Neural progenitor cell (in vitro differentiated cells): ENCODE data around the gene WDR81. TPM values are rescaled to one million over a fixed set of nuclear protein-coding genes. Genes with fewer than 3 reads are reported as not detected.

ENCODE experiments used
- DNase-seq: peaks from one replicate; pipeline ENCODE4 v3.0.0-alpha.2; 2016; ENCODE audit warnings: low spot score
- H2AFZ ChIP-seq: fragments of 200-600 bp; sonication (generic); replicated peaks from 2 replicates; pipeline ENCODE4 v1.6.1; 2016; ENCODE audit warnings: antibody characterized with exemption
- H3F3A ChIP-seq: fragments of 200-600 bp; sonication (generic); 2 replicates; pipeline ENCODE4 v1.6.1; 2016; ENCODE audit warnings: antibody characterized with exemption, low read depth
- H3K27ac ChIP-seq: fragments of 200-600 bp; sonication (generic); 2 replicates; pipeline ENCODE4 v1.5.1; 2016; ENCODE audit warnings: mild to moderate bottlenecking
- H3K27me3 ChIP-seq: fragments of 200-600 bp; sonication (generic); 2 replicates; pipeline ENCODE4 v1.6.1; 2016; ENCODE audit warnings: mild to moderate bottlenecking, moderate library complexity
- H3K36me3 ChIP-seq: fragments of 200-600 bp; sonication (generic); 2 replicates; pipeline ENCODE4 v1.5.1; 2016
- H3K4me1 ChIP-seq: fragments of 200-600 bp; sonication (generic); 2 replicates; pipeline ENCODE4 v1.6.1; 2016; ENCODE audit warnings: mixed run types
- H3K4me2 ChIP-seq: fragments of 200-600 bp; sonication (generic); 2 replicates; pipeline ENCODE4 v1.6.1; 2016
- H3K4me3 ChIP-seq: fragments of 200-600 bp; sonication (generic); 2 replicates; pipeline ENCODE4 v1.5.1; 2016
- H3K79me2 ChIP-seq: fragments of 200-600 bp; sonication (generic); 2 replicates; pipeline ENCODE4 v1.6.1; 2016; ENCODE audit warnings: low read depth
- H3K9ac ChIP-seq: fragments of 200-600 bp; sonication (generic); 2 replicates; pipeline ENCODE4 v1.6.1; 2016
- H3K9me3 ChIP-seq: fragments of 200-600 bp; sonication (generic); 2 replicates; pipeline ENCODE4 v1.5.1; 2016; ENCODE audit warnings: low read depth
- H4K20me1 ChIP-seq: fragments of 200-600 bp; sonication (generic); 2 replicates; pipeline ENCODE4 v1.6.1; 2016; ENCODE audit warnings: low read depth
- H3K27ac Mint-ChIP-seq: 3 replicates; pipeline ENCODE4 v1.8.0; 2021; ENCODE audit warnings: mixed read lengths
- H3K27me3 Mint-ChIP-seq: 2 replicates; pipeline ENCODE4 v1.8.0; 2022; ENCODE audit warnings: low read depth, mild to moderate bottlenecking, inconsistent platforms, moderate library complexity, mixed read lengths; ENCODE audit not compliant: insufficient read depth
- H3K36me3 Mint-ChIP-seq: 3 replicates; pipeline ENCODE4 v1.8.0; 2021; ENCODE audit warnings: mixed read lengths
- H3K4me1 Mint-ChIP-seq: 3 replicates; pipeline ENCODE4 v1.8.0; 2021; ENCODE audit warnings: mixed read lengths
- H3K4me3 Mint-ChIP-seq: 3 replicates; pipeline ENCODE4 v1.8.0; 2021; ENCODE audit warnings: mild to moderate bottlenecking, moderate library complexity, mixed read lengths
- H3K9me3 Mint-ChIP-seq: 3 replicates; pipeline ENCODE4 v1.8.0; 2020; ENCODE audit warnings: mixed read lengths
- EZH2 ChIP-seq: fragments of 200-600 bp; sonication (generic); IDR thresholded peaks from 2 replicates; pipeline ENCODE4 v1.6.1; 2017; ENCODE audit warnings: antibody characterized with exemption, mild to moderate bottlenecking, moderate library complexity
- EZH2phosphoT487 ChIP-seq: fragments of 200-600 bp; sonication (generic); IDR thresholded peaks from 2 replicates; pipeline ENCODE4 v1.6.1; 2017; ENCODE audit warnings: antibody characterized with exemption
- total RNA-seq: library from RNA; depleted of rRNA; stranded (reverse); fragments of >200 nt; gene quantifications from 2 replicates; pipeline ENCODE4 v1.2.3, GENCODE V29; 2015; ENCODE audit warnings: low replicate concordance
- TF ChIP-seq, protein P1 (sequence below): fragments of 200-600 bp; sonication (generic); IDR thresholded peaks from 2 replicates; pipeline ENCODE4 v1.5.1; 2017; ENCODE audit warnings: antibody characterized with exemption, mild to moderate bottlenecking

WDR81 gene
- total RNA-seq, 1 donor from 2014 or later: 1.9 TPM

DNA sequence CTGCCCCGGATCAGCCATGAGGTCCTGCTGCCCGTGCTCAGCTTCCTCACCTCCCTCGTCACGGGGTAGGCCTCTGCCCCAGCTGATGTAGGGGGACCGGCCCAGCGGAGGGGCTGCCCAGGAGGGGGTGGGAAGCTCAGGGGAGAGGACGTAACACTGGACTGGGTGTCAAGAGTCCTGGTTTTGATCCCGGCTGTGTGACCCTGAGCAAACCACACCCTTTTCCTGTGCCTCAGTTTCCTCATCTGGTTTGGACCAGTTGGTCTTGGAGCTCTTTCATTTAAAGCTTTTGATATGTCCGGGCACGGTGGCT lies 6.6 kb downstream of the WDR81 start:
- Histone ChIP-seq H3K4me1 (no peaks in the 10 kb centered on the region), H3K36me3 (no peaks in the 10 kb centered on the region), H3K27ac (no peak overlapping the region), H2AFZ (no peak overlapping the region), H3K9me3 (no peaks in the 10 kb centered on the region), H3K79me2 (no peaks in the 10 kb centered on the region), H3K4me2 (no peak overlapping the region), H3K27me3 (no peaks in the 10 kb centered on the region), H3F3A (no peaks in the 10 kb centered on the region), H3K9ac (no peak overlapping the region), H4K20me1 (no peaks in the 10 kb centered on the region), H3K4me3 (no peak overlapping the region)
- Mint-ChIP-seq H3K27me3 (peaks cover 2% of the 10 kb centered on the region), H3K4me1 (peaks cover 6% of the 10 kb centered on the region), H3K9me3 (no peaks in the 10 kb centered on the region), H3K36me3 (no peaks in the 10 kb centered on the region), H3K4me3 (no peak overlapping the region), H3K27ac (no peak overlapping the region)
- no peak for DNase-seq
- TF ChIP-seq EZH2phosphoT487: no peak
- TF ChIP-seq, protein P1, sequence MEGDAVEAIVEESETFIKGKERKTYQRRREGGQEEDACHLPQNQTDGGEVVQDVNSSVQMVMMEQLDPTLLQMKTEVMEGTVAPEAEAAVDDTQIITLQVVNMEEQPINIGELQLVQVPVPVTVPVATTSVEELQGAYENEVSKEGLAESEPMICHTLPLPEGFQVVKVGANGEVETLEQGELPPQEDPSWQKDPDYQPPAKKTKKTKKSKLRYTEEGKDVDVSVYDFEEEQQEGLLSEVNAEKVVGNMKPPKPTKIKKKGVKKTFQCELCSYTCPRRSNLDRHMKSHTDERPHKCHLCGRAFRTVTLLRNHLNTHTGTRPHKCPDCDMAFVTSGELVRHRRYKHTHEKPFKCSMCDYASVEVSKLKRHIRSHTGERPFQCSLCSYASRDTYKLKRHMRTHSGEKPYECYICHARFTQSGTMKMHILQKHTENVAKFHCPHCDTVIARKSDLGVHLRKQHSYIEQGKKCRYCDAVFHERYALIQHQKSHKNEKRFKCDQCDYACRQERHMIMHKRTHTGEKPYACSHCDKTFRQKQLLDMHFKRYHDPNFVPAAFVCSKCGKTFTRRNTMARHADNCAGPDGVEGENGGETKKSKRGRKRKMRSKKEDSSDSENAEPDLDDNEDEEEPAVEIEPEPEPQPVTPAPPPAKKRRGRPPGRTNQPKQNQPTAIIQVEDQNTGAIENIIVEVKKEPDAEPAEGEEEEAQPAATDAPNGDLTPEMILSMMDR: no peak
- no peak for TF ChIP-seq EZH2

DNA sequence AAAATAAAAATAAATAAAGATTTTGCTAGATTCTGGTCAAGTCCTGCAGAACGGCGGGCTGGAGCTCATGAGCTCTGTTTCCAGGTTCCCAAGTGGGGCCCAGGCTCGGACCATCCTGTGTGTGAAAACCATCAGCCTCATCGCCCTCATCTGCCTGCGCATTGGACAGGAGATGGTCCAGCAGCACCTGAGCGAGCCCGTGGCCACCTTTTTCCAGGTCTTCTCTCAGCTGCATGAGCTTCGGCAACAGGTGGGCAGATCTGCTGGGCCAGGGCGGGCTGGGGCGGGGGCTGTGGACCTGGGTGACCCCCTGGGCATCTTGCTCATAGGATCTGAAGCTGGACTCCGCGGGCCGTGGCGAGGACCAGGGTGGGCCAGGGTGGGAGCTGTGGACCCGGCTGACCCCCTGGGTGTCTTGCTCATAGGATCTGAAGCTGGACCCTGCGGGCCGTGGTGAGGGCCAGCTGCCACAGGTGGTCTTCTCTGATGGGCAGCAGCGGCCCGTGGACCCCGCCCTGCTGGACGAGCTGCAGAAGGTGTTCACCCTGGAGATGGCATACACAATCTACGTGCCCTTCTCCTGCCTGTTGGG lies 7.8 kb downstream of the WDR81 start:
- Histone ChIP-seq H3K4me2 (no peak overlapping the region), H3K36me3 (no peaks in the 10 kb centered on the region), H3K4me3 (no peak overlapping the region), H2AFZ (no peak overlapping the region), H4K20me1 (no peaks in the 10 kb centered on the region), H3K4me1 (no peaks in the 10 kb centered on the region), H3K27ac (no peak overlapping the region), H3K9me3 (no peaks in the 10 kb centered on the region), H3K9ac (no peak overlapping the region), H3K79me2 (no peaks in the 10 kb centered on the region), H3F3A (no peaks in the 10 kb centered on the region), H3K27me3 (no peaks in the 10 kb centered on the region)
- Mint-ChIP-seq H3K9me3 (no peaks in the 10 kb centered on the region), H3K36me3 (peaks cover 3% of the 10 kb centered on the region), H3K4me1 (peaks cover 16% of the 10 kb centered on the region), H3K27ac (no peak overlapping the region), H3K27me3 (peaks cover 2% of the 10 kb centered on the region), H3K4me3 (no peak overlapping the region)
- no peak for DNase-seq
- TF ChIP-seq, protein P1: no peak
- TF ChIP-seq EZH2: no peak
- TF ChIP-seq EZH2phosphoT487: no peak

DNA sequence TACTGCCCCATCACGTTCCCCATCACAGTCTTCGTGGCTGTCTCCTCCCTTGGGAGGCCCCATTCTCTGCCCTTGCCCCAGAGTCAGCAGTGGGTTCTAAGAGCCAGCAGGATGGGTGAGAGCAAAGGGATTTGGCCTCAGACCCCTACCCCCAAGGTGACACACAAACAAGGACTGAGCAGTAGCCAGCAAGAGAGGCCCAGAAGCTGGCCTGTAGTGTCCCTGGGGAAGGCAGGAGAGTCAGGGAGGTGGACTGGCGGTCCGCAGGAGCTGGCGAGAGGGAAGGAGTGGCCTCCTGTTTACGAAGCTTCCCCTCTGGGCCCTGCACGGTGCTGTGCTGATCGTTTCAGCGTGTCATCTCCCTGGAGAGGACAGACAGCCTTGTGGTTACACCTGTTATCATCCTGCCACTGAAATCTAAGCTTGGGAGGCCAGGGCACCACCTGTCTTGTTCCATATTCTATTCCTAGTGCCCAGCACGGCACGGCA lies 8.4 kb downstream of the WDR81 start:
- H3K4me1 Mint-ChIP-seq: peaks cover 16% of the 10 kb centered on the region
- Histone ChIP-seq H3K79me2 (no peaks in the 10 kb centered on the region), H3K9ac (no peak overlapping the region), H3K4me1 (no peaks in the 10 kb centered on the region), H3K9me3 (no peaks in the 10 kb centered on the region), H3K4me2 (no peak overlapping the region), H3K36me3 (no peaks in the 10 kb centered on the region), H3K27me3 (no peaks in the 10 kb centered on the region), H3K4me3 (no peak overlapping the region), H2AFZ (no peak overlapping the region), H3K27ac (no peak overlapping the region), H4K20me1 (no peaks in the 10 kb centered on the region), H3F3A (no peaks in the 10 kb centered on the region)
- peaks cover 2% of the 10 kb centered on the region for H3K27me3 Mint-ChIP-seq
- no peak overlapping the region for H3K4me3 Mint-ChIP-seq
- no peaks in the 10 kb centered on the region for H3K9me3 Mint-ChIP-seq
- no peak for DNase-seq
- no peak overlapping the region for H3K27ac Mint-ChIP-seq
- H3K36me3 Mint-ChIP-seq: peaks cover 3% of the 10 kb centered on the region
- TF ChIP-seq EZH2phosphoT487 (no peak), EZH2 (no peak)
- TF ChIP-seq, protein P1: no peak
